A549 (cell line): ENCODE measurements around the gene PYGB. TPM values are rescaled to one million over a fixed set of nuclear protein-coding genes. Genes with fewer than 3 reads are reported as not detected.

Source experiments
- ATAC-seq, 2 experiments: fragments of 200-7000 bp in 1 of 2; fragments of >200 bp in 1 of 2; cut with Nextera tagmentation in 1 of 2; cut with Tn5 transposase in 1 of 2; 3 replicates each; pipeline versions ENCODE4 v1.8.0 to v1.9.1; 2018 to 2020; ENCODE audit warnings: mild to moderate bottlenecking in 1 of 2, moderate library complexity in 1 of 2
- CTCF ChIA-PET: fragments of 300-600 bp; sonication (Branson Sonifier 250); formaldehyde crosslinking; extraction: SDS; loops from one replicate; lab custom pipeline; 2021; ENCODE audit warnings: antibody characterized with exemption, inconsistent platforms; lab: Yijun Ruan, JAX
- POLR2A ChIA-PET: fragments of 350-600 bp; formaldehyde crosslinking; extraction: SDS; loops from one replicate; lab custom pipeline; 2021; ENCODE audit warnings: antibody characterized with exemption, inconsistent platforms; lab: Yijun Ruan, JAX
- DNase-seq, 2 experiments: peaks; one replicate each; pipeline versions ENCODE4 v3.0.0 to v3.0.0-alpha.2; 2011 to 2016; ENCODE audit warnings: low read depth in 1 of 2, low spot score in 1 of 2
- FAIRE-seq: peaks from 2 replicates; lab custom pipeline; 2011; peaks lifted over from hg19 to GRCh38; lab: Jason Lieb, UNC
- H3K27ac ChIP-seq, 2 experiments: fragments of >200 bp; sonication (Bioruptor Twin); formaldehyde crosslinking; 3 replicates each; pipeline ENCODE4 v1.5.1; 2016 to 2017
- H3K4me1 ChIP-seq: fragments of >200 bp; sonication (Bioruptor Twin); formaldehyde crosslinking; 3 replicates; pipeline ENCODE4 v1.6.1; 2016
- H3K4me2 ChIP-seq: fragments of >200 bp; sonication (Bioruptor Twin); formaldehyde crosslinking; 3 replicates; pipeline ENCODE4 v1.6.1; 2016
- H3K4me3 ChIP-seq: fragments of >200 bp; sonication (Bioruptor Twin); formaldehyde crosslinking; 3 replicates; pipeline ENCODE4 v1.5.1; 2016
- H3K9me3 ChIP-seq: fragments of >200 bp; sonication (Bioruptor Twin); formaldehyde crosslinking; 3 replicates; pipeline ENCODE4 v1.6.1; 2016
- ATOH8 ChIP-seq: fragments of 250-450 bp; sonication (Bioruptor Pico); IDR thresholded peaks from 2 replicates; pipeline ENCODE4 v1.5.0; 2020; ENCODE audit warnings: low read depth, mild to moderate bottlenecking, moderate library complexity
- CBX2 ChIP-seq: fragments of 200-600 bp; sonication (generic); IDR thresholded peaks from 2 replicates; pipeline ENCODE4 v1.6.1; 2016; ENCODE audit warnings: low read depth, mild to moderate bottlenecking, borderline replicate concordance
- CBX8 ChIP-seq: fragments of 200-600 bp; sonication (generic); IDR thresholded peaks from 2 replicates; pipeline ENCODE4 v1.6.1; 2016
- EP300 ChIP-seq, 2 experiments: fragments of >200 bp; sonication (Bioruptor Twin); formaldehyde crosslinking; IDR thresholded peaks; 2 replicates in 1 of 2; 3 replicates in 1 of 2; pipeline ENCODE4 v1.6.1; 2016 to 2017
- FOSB ChIP-seq: fragments of 250-450 bp; sonication (Bioruptor Pico); IDR thresholded peaks from 2 replicates; pipeline ENCODE4 v1.5.0; 2020; ENCODE audit warnings: mild to moderate bottlenecking, moderate library complexity
- FOSL2 ChIP-seq, 2 experiments: fragments of 450-650 bp in 1 of 2; fragments of >200 bp in 1 of 2; sonication (Bioruptor Twin) in 1 of 2; formaldehyde crosslinking; IDR thresholded peaks; 2 replicates each; pipeline versions ENCODE4 v1.5.0 to v1.6.1; 2016 to 2020; ENCODE audit warnings: mild to moderate bottlenecking in 1 of 2, moderate library complexity in 1 of 2
- FOXS1 ChIP-seq: fragments of 250-450 bp; sonication (Bioruptor Pico); IDR thresholded peaks from 2 replicates; pipeline ENCODE4 v1.5.0; 2020; ENCODE audit warnings: mild to moderate bottlenecking, moderate library complexity
- HDAC2 ChIP-seq: fragments of 200-600 bp; sonication (generic); IDR thresholded peaks from 2 replicates; pipeline ENCODE4 v1.6.1; 2016
- HOXB5 ChIP-seq: fragments of 250-450 bp; sonication (Bioruptor Pico); IDR thresholded peaks from 2 replicates; pipeline ENCODE4 v1.5.0; 2020; ENCODE audit warnings: mild to moderate bottlenecking, moderate library complexity
- KDM1A ChIP-seq: fragments of 200-600 bp; sonication (generic); IDR thresholded peaks from 2 replicates; pipeline ENCODE4 v1.6.1; 2016; ENCODE audit warnings: low read depth, mild to moderate bottlenecking
- NFE2L2 ChIP-seq: fragments of 150-350 bp; conservative IDR thresholded peaks from 2 replicates; pipeline ENCODE4 v1.6.1; 2014; ENCODE audit warnings: low read length
- NR3C1 ChIP-seq: fragments of >200 bp; sonication (Bioruptor Twin); formaldehyde crosslinking; IDR thresholded peaks from 3 replicates; pipeline ENCODE4 v1.6.1; 2017
- POLR2A ChIP-seq: IDR thresholded peaks from 2 replicates; pipeline ENCODE4 v1.6.1; 2012; ENCODE audit warnings: mild to moderate bottlenecking, low read length
- POLR2AphosphoS2 ChIP-seq: conservative IDR thresholded peaks from 2 replicates; pipeline ENCODE4 v1.6.1; 2012; ENCODE audit warnings: low read length, improper control_type of control experiment, inconsistent platforms
- RAD21 ChIP-seq, 2 experiments: fragments of >200 bp in 1 of 2; sonication (Bioruptor Twin) in 1 of 2; formaldehyde crosslinking in 1 of 2; IDR thresholded peaks in 1 of 2; conservative IDR thresholded peaks in 1 of 2; 2 replicates in 1 of 2; 3 replicates in 1 of 2; pipeline ENCODE4 v1.6.1; 2012 to 2018; ENCODE audit warnings: inconsistent platforms in 1 of 2
- RARB ChIP-seq: fragments of 250-450 bp; sonication (Bioruptor Pico); IDR thresholded peaks from 2 replicates; pipeline ENCODE4 v1.8.0; 2021; ENCODE audit warnings: mild to moderate bottlenecking, moderate library complexity
- RFX5 ChIP-seq: fragments of 450-650 bp; IDR thresholded peaks from 2 replicates; pipeline ENCODE4 v1.7.1; 2014; ENCODE audit warnings: antibody characterized with exemption, mild to moderate bottlenecking, moderate library complexity
- TFCP2L1 ChIP-seq: fragments of 250-450 bp; sonication (Bioruptor Pico); IDR thresholded peaks from 2 replicates; pipeline ENCODE4 v1.5.0; 2021; ENCODE audit warnings: mild to moderate bottlenecking
- ZC3H11A ChIP-seq: fragments of 450-650 bp; IDR thresholded peaks from 2 replicates; pipeline ENCODE4 v1.6.1; 2014; ENCODE audit warnings: antibody characterized with exemption, mild to moderate bottlenecking
- ZFP36 ChIP-seq: fragments of 450-650 bp; IDR thresholded peaks from 2 replicates; pipeline ENCODE4 v1.6.1; 2014; ENCODE audit warnings: borderline replicate concordance; ENCODE audit not compliant: partially characterized antibody
- ZNF302 ChIP-seq: fragments of 250-450 bp; sonication (Bioruptor Pico); IDR thresholded peaks from 2 replicates; pipeline ENCODE4 v1.9.0; 2021; ENCODE audit warnings: inconsistent platforms, mild to moderate bottlenecking, moderate library complexity
- WGBS: methylation state at CpG from one replicate; pipeline ENCODE4 v1.1.6; 2017; ENCODE audit errors: missing lambda C conversion rate; 5-methylcytosine and 5-hydroxymethylcytosine counted together
- polyA plus RNA-seq, 4 experiments: library from polyadenylated mRNA; depleted of rRNA in 3 of 4; stranded (reverse); fragments of >200 nt; fragmentation: RNase III in 1 of 4; extraction: RNeasy Plus Mini Kit Qiagen cat#74134 plus additional on column Dnase treatment in 1 of 4; gene quantifications; 2 replicates in 3 of 4; 3 replicates in 1 of 4; pipeline ENCODE4 v1.2.3, GENCODE V29; 2011 to 2017
- TF ChIP-seq, protein P1 (sequence below): fragments of >200 bp; sonication (Bioruptor Twin); formaldehyde crosslinking; IDR thresholded peaks from 3 replicates; pipeline ENCODE4 v1.5.1; 2016
- TF ChIP-seq, protein P2 (sequence below): IDR thresholded peaks from 2 replicates; pipeline ENCODE4 v1.6.1; 2012

Gene PYGB
- polyA plus RNA-seq, 2 of the 4 experiments (the other 2 are of a cell fraction) = 93.2 to 100 TPM

DNA sequence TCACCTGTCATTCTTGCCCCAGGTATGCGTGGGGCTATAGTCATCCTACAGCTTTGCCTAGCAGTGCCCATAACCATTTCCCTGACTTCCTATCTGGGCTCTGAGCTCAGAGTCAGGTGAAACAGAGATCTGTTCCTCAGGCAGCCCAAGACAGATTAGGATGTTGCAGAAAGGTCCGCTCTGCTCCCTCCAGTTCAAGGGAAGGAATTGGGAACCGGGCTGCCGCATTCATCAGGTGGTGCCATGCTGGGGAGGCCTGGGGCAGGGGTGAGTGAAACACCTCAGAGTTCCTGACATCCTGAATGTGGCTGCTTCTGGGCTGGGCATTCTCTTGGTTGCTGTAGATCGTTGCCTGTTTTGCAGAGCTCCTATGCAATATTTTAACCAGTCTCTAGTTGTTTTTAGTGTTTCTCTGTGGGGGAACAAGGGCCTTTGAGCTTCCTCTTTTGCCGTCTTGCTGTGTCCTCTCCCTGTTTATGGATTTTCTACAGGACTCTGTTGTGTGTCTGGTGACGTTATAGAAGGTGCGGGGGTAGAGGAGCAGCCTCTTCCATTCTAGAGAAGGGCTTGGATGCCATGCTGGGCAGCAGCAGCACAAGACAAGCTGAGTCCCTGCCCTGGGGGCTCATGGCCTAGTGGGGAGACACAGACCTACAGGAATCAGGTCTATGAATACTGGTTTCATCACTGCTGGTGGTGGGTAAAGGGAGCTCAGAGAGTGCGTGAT is 43.2 kb upstream of the PYGB start (continued):
- TF ChIP-seq ZC3H11A (no peak), NFE2L2 (no peak), FOSL2 (IDR thresholded peaks at IDR 0.05) (no peak), FOSL2 (CRISPR knock-in tag; IDR thresholded peaks at IDR 0.05) (no peak), ZNF302 (CRISPR knock-in tag) (no peak), CBX8 (no peak), FOSB (CRISPR knock-in tag) (no peak)

DNA sequence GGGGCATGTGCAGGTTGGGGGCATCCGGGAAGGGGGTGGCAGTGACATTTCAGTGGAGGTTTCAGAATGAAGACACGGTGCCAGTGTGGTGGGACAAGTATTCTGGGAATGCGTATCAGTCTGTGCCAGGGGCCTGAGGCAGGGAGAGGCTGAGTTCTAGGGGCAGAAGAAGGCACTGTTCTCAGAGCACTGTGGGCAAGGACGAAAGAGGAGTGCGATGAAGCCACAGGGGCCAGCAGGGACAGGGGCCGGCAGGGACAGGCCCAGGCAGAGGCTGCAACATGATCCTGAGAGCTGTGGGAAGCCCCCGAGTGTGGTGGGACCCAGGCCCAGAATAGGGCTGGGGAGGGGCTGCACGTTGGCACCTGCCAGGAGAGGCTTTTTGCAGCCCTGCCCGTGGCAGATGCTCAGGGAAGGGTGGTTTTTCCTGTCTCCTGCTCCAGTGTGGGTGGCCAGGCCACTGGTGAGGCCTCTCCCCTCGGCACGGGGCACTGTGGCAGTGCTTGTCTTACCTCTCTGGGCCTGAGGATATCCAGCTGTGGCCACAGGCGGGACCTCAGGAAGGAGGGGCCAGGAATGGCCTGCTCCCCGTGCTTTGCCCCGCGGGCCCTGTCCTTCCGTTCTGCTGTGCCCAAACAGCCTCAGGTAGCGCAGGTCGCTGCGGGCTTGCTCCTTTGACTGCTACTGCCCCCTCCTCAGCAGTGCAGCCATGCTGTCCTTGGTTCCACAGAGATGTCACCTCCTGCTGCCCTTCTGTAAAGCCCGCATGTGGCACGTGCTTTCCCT is 42.4 kb upstream of the PYGB start:
- H3K4me1 ChIP-seq = peaks cover 25% of the 10 kb centered on the region
- TF ChIP-seq RAD21 (conservative IDR thresholded peaks at IDR 0.05 in 1 of 2, IDR thresholded peaks at IDR 0.05 in 1 of 2) = no peak
- TF ChIP-seq ZFP36 = no peak
- TF ChIP-seq CBX2 = no peak
- TF ChIP-seq NFE2L2 = no peak
- no peak for TF ChIP-seq RARB (CRISPR knock-in tag)
- TF ChIP-seq ATOH8 (CRISPR knock-in tag) = no peak
- TF ChIP-seq, protein P1, sequence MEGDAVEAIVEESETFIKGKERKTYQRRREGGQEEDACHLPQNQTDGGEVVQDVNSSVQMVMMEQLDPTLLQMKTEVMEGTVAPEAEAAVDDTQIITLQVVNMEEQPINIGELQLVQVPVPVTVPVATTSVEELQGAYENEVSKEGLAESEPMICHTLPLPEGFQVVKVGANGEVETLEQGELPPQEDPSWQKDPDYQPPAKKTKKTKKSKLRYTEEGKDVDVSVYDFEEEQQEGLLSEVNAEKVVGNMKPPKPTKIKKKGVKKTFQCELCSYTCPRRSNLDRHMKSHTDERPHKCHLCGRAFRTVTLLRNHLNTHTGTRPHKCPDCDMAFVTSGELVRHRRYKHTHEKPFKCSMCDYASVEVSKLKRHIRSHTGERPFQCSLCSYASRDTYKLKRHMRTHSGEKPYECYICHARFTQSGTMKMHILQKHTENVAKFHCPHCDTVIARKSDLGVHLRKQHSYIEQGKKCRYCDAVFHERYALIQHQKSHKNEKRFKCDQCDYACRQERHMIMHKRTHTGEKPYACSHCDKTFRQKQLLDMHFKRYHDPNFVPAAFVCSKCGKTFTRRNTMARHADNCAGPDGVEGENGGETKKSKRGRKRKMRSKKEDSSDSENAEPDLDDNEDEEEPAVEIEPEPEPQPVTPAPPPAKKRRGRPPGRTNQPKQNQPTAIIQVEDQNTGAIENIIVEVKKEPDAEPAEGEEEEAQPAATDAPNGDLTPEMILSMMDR = no peak
- TF ChIP-seq POLR2A = no peak
- no peak overlapping the region for H3K4me2 ChIP-seq
- FAIRE-seq = no peak
- 83% methylated on average over 19 of the region's 21 CpGs for WGBS
- peak; percentile 14 to 45; a peak in 3 of 6 replicates for ATAC-seq
- no peak for DNase-seq
- H3K27ac ChIP-seq = peak overlapping the region in 1 of 2 experiments; percentile 32; a peak in 2 of 6 replicates
- CTCF ChIA-PET = interaction anchor here (1.4 to 4.9 kb wide), 5 partner anchors 9 to 54 kb away, joined by 5 to 30 read pairs (median 9); partner anchors contain the start of gene ENTPD6
- no peak overlapping the region for H3K4me3 ChIP-seq
- no peaks in the 10 kb centered on the region for H3K9me3 ChIP-seq
- POLR2A ChIA-PET = no interaction called here

DNA sequence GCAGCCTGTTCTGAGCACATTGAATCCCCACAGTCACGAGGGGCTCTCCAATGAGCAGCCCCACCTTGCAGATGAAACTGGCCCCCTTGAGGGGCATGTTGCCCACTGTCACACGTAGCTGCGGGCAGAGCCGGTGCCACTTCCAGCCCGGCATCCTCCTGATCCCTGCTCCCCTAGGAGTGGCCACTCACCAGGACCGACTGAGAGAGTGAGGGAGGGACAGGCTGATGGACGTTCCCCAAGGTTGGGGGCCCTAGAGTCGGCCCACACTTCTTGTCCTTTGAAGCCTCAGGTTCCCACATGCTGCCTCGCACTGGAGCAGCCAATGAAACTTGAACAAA is 41.9 kb upstream of the PYGB start:
- 86% methylated on average over 9 of the region's 9 CpGs for WGBS
- CTCF ChIA-PET = interaction anchor here (1.1 to 4.9 kb wide), 4 partner anchors 9 to 41 kb away, joined by 3 to 30 read pairs (median 7); partner anchors contain the start of gene ENTPD6
- POLR2A ChIA-PET = no interaction called here
- ATAC-seq (no peak), FAIRE-seq (no peak), DNase-seq (no peak)
- H3K4me2 ChIP-seq = no peak overlapping the region
- no peak overlapping the region for H3K27ac ChIP-seq
- TF ChIP-seq KDM1A = no peak
- TF ChIP-seq, protein P2, sequence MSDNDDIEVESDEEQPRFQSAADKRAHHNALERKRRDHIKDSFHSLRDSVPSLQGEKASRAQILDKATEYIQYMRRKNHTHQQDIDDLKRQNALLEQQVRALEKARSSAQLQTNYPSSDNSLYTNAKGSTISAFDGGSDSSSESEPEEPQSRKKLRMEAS = no peak
- TF ChIP-seq POLR2AphosphoS2 = no peak
- no peak for TF ChIP-seq RFX5
- no peak for TF ChIP-seq HDAC2
- TF ChIP-seq TFCP2L1 (CRISPR knock-in tag) = no peak
- TF ChIP-seq, protein P1 = no peak
- TF ChIP-seq FOXS1 (CRISPR knock-in tag) = no peak
- TF ChIP-seq ATOH8 (CRISPR knock-in tag) = no peak
- no peak for TF ChIP-seq NFE2L2
- TF ChIP-seq NR3C1 = no peak
- TF ChIP-seq EP300 (IDR thresholded peaks at IDR 0.05) = no peak
- TF ChIP-seq FOSL2 (IDR thresholded peaks at IDR 0.05) = no peak
- no peak for TF ChIP-seq FOSL2 (CRISPR knock-in tag; IDR thresholded peaks at IDR 0.05)
- no peak for TF ChIP-seq HOXB5
- no peak overlapping the region for H3K4me3 ChIP-seq
- no peaks in the 10 kb centered on the region for H3K9me3 ChIP-seq
- H3K4me1 ChIP-seq = peaks cover 20% of the 10 kb centered on the region
